Ishikawa (cell line): Measurements from ENCODE around the gene NPAS2.

ENCODE experiments used
- FOXM1 ChIP-seq: IDR thresholded peaks from 2 replicates; pipeline ENCODE4 v1.6.1; 2012; ENCODE audit warnings: low read depth, borderline replicate concordance
- MAX ChIP-seq: IDR thresholded peaks from 2 replicates; pipeline ENCODE4 v1.6.1; 2012
- REST ChIP-seq: IDR thresholded peaks from 2 replicates; pipeline ENCODE4 v1.6.1; 2012; ENCODE audit warnings: low read depth, mild to moderate bottlenecking
- USF1 ChIP-seq: IDR thresholded peaks from 2 replicates; pipeline ENCODE4 v1.6.1; 2012
- ZBTB7A ChIP-seq: IDR thresholded peaks from 2 replicates; pipeline ENCODE4 v1.6.1; 2012; ENCODE audit warnings: low read depth

GRCh38 chr2:101038455-101039255 is 218.7 kb downstream of the NPAS2 start:
- no peak for TF ChIP-seq REST
- no peak for TF ChIP-seq FOXM1
- no peak for TF ChIP-seq ZBTB7A
- TF ChIP-seq USF1: no peak
- TF ChIP-seq MAX: no peak
